HUDEP-2 (cell line): ENCODE measurements around the gene FLNB.
A peak's percentile ranks its signal among the peaks of the same experiment; 100 is the strongest.
"Not testable (repeated sequence)": the region's sequence is repeated elsewhere in the genome, so short reads cannot be mapped to it uniquely, and the experiment has no call there.

Experiments used
- DNase-seq, 76 experiments: peaks; one replicate each; lab custom pipeline; 2025; ENCODE audit not compliant: unreplicated experiment in 76 of 76; lab: John Stamatoyannopoulos, UW

FLNB gene

DNA sequence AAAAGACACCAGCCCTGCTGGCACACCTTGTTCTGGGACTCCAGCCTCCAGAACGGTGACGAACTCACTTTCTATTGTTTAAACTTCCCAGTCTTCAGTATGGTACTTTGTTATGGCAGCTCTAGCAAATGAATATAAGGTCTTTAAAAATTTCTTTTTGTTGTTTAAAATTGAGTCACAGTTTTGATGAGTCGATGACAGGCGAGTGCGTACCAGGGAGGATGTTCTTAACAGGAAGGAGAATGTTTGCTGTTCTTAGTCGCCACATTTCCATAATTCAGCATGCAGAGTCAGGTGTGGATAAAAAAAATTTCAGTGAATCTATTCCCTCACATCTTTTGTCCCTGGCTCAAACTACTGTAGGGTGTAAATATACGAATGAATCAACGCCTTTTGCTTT is 190.1 kb downstream of the FLNB start:
- no peak for DNase-seq

DNA sequence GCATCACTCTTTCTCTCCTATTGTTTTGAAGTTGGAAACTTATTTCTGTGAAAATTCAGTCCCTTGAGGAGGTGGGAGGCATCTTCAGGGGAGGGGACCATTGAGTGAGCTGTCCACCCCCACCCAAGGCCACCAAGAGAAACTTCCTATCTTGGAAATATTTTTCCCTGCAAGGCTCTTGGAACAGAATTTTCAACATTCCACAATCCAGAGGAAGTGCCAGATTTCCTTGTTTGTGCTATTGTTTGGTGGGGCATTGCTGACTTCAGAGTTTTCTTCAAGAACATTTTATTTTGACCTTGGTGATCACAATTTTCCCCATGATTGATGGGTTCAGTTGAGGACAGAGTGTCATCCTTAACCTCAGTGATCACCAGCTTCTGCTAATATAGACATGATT is 190.6 kb downstream of the FLNB start:
- no peak for DNase-seq

DNA sequence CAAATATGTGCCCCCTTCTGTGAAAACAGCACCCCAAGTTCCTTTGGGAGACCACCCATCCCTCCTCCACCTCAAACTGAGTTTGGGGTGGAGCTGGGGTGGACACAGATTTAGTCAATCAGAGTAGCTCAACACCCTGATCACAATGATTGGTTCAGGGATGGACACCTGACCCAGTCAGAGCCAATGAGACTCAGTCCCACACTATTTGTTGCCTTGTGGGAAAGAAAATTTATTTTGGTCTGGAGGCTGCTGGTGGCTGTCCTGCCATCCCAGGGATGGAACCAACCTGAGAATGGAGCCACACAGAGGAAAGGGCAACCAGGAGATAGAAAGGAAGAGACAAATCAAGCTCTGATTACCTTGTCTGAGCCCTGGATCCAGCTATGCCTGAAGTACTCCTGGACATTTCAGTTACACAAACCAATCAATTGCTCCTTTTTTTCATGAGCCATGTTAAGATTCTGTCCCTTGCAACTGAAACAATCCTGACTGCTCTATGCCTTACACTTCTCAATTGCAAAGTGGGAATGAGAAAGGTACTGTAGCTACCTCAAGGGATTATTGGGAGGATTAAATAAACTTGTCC is 192.0 kb downstream of the FLNB start:
- DNase-seq, result no peak

DNA sequence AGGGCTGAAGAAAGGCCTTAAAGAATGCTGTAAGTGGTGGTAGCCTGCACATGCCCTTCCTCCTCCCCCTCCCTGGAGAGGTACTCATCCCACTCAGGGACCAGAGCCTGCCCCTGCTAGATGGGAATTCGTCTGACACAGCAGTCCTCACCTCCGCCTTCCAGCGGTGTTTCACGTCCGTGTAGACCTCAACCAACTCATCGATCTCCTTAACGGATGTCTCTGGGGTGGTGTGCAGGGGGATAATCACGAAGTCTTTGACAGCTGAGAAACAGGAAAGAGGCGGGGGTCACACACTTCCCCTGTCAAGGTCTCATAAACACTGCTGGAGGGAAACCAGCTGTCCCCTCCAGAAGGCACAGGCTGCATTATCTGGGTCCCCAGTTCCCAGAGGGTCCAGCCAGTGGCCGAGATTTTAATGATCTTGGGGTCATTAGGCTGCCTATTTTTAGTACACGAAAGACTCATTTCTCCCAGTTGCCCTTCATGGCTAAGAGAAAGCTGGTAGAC is 192.7 kb downstream of the FLNB start:
- no peak for DNase-seq

DNA sequence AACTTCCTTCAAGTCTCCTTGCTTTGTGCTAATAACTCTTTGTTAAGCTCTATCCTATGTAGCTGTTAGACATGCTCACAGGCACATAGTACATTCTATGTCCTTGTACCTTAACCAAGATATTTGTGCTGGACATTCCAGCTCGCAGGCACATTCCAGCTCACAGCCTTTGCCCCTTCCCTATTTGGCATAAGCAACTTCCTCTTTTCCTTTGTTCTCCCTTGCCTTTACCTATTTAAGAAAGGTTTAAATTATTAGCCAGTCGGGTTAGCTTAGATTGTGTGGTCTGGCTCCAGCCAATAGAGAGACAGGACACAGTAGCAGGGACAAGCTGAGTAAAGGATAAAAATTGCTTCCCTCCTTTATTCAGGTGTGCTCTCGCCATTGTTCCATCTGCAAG is 193.2 kb downstream of the FLNB start:
- not testable (repeated sequence) for DNase-seq

DNA sequence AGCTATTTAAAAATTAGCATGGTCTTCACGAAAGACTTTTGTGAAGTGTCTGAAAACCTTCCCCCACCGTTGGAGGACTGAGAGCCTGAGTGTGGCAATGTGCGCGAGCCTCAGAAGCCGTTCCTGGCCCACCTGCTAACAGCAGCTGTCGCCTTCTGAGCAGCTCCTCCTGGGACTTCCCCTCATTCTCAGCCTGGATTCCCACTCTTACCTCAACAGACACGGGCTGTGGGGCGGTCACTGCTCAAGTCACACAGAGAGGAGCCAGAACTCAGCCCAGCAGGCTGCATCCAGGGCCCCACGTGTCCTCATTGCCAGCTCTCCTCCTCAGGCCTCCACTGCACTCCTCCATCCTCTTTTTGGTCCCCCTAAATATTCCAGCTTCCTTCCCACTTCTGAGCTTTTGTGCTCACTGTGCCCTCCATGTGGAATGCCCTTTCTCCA is 194.7 kb downstream of the FLNB start:
- no peak for DNase-seq

DNA sequence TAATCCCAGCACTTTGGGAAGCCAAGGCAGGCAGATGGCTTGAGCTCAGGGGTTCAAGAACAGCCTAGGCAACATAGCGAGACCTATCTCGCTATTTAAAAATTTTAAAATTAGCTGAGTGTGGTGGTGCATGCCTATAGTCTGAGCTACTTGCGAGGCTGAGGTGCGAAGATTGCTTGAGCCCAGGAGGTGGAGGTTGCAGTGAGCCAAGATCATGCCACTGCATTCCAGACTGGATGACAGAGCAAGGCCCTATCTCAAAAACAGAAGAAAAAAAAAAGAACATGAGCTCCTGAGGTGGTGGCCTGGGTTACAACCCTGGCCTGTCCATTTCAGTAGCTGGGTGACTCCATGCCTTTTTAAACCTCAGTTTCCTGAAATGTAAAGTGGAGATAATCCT is 195.3 kb downstream of the FLNB start:
- DNase-seq, result no peak

DNA sequence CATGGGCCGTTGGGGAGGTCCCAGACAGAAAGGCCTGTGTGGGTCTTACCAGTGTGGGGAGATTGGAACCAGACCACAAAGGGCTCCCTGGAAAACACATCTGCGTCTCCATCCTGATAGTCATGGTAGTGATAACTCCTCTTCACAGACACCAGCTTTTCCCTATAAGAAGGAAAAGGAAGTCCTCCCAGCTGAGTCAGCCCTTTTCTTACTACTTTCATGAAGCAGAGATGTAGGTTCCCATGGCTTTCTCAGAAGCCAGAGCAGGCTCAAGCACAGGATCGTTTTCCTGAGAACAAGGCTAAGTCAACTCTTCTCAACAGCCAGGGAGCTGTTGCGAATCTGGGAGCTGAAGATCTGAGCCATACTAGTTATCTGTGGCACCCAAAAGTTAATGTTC is 196.5 kb downstream of the FLNB start:
- no peak for DNase-seq

DNA sequence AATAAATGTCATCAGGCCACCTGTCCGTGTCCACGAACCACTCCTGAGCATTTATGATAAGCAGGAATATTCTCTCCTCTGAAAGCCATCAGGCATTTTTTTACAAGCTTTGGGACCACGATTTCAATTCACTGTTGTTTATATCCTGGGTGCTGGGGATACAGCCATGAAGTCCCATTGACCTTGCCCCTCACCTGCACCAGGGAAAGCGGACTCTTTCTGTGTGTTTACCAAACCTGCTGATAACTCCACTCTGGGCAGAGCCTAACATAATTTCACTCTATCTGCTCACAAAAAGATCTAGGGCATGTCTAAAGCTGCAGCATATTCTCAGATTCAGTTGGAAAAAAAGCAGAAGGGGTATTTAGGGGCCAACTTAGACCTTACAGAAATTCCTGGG is 197.8 kb downstream of the FLNB start:
- DNase-seq, result no peak

DNA sequence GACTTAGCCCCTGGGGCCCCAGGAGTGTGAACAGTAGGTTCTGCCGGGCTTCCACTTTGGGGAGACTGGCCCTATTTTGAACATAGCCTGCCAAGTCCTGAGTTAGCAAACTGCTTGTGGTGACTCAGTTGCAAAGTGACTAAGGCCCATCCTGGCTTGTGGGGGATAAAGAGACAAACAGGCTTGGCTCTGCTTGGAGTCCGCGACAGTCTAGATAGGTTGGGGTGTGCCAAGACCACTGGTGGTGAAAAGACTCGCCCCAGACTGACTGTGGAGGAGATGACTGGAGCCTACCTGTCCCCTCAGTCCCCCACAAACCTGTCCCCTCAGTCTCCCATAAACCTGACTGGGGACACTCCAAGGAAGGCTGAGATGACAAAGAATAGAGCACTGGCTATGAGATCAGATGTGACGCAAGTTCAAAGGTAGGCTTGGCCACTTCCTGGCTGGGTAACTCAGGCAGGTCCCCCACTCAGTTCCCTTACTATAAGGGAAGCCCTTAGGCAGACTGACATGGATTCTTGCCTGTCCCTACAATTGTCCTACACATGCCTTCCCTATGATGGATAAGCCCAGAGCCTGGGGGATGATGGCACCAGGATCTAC is 198.3 kb downstream of the FLNB start:
- no peak for DNase-seq

DNA sequence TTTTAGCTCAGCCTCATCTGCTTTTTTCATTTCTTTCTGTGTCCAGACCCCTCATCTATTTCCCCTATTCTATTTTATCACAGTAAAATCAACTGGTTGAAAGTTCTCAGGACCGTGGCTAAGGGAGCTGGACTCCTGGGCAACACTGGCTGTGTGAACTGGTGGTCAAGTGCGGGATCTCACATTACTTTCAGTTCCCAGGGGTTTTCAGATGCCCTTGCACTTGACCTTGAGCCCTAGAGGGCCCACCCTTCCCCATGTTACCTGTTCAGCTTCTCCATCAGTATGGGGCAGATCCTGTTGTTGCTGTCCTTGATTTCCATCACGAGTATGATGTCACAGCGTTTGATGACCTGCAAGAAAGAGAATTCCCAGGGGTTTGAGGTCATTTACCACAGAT is 199.7 kb downstream of the FLNB start:
- no peak for DNase-seq

DNA sequence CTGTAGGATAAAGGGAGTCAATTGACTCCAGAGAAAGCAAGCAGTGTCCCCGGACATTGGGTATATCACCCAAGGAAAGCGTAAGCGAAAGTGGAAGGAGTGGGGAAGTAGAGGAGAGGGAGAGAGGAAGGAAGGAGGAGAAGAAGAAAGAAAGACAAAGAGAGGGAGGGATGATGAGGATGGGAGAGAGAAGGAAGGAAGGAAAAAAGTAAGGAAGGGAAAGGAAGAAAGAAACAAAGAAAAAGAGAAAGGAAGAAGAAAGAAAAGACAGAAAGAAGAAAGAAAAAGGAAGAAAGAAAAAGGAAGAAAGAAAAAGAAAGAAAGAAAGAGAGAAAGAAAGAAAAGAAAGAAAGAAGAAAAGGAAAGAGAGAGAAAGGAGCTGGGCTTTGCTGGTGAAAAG is 201.7 kb downstream of the FLNB start:
- DNase-seq, result no peak

DNA sequence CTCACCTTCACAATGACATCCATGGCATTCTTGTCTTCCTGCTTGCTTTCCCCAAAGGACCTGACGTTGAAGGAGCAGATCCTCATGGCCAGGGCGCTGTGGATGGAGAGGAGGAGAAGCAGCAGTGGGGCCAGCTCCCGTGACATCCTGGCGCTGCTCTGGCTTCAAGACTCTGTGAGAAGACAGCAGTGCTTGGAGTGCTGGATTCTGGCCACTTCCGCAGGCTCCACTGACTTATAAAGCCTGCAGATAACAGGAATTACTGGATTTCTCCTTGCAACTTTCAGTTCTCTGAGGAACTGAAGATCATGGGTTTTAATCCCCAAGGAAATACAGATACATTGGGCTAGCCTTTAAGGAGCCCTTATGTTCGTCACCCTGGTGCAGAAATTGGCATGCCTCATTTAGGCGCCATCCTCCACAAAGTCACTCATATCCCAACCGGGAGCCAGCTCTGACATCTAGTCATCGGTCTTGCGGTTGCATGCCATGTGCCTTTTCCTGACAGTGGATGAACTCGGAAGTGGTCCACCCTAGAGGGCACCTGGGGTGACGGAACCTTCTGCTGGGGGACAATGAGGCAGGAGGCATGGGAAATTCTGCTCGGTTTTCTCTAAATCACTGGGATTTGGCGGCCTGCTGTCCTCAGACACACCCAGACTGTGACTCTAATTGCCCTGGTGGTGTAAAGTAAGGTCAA is 202.7 kb downstream of the FLNB start, which contains the start of gene DNASE1L3:
Gene DNASE1L3, minus strand, starts transcription at position 212 of the 700 bp plus-strand sequence. Its CDS starts 66 bp downstream, at position 146.
- no peak for DNase-seq

DNA sequence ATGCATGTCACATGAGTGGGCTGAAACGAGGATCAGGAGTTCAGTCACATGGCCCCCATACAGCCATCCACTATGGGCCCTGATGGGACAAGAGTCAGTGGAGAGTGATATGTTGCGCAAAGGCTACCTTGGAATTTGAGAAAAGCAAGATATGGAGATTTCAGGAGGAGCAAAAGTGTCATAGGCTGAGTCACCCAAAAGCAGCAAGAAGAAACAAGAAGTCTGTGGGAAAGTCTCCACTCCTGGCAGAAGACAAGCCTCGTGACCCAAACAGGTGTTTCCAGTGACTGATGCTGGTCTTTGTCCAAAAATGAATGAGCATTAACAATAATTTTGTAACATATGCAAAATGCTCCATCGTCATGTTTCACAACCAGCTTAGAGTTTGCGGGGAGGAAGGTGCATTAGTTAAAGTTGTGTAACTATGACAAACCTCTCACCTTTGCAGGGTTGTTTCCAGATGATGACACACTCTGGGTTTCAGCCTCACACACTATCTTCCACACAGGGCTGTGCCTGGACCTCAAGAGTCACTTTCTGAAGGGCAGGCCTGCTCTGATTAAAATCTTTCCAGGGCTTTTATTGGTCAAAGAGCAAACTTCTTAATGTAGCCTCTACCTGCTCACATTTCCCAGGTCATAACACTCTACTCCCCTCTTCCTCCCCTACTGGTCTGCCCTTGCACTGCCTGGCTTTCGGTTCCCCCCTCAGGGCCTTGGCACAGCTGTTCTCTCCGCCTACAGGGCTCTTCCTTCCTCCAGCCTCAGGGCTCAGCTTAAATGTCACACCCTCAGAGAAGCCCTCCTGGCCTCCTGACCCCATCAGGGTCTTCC is 206.5 kb downstream of the FLNB start:
- no peak for DNase-seq

DNA sequence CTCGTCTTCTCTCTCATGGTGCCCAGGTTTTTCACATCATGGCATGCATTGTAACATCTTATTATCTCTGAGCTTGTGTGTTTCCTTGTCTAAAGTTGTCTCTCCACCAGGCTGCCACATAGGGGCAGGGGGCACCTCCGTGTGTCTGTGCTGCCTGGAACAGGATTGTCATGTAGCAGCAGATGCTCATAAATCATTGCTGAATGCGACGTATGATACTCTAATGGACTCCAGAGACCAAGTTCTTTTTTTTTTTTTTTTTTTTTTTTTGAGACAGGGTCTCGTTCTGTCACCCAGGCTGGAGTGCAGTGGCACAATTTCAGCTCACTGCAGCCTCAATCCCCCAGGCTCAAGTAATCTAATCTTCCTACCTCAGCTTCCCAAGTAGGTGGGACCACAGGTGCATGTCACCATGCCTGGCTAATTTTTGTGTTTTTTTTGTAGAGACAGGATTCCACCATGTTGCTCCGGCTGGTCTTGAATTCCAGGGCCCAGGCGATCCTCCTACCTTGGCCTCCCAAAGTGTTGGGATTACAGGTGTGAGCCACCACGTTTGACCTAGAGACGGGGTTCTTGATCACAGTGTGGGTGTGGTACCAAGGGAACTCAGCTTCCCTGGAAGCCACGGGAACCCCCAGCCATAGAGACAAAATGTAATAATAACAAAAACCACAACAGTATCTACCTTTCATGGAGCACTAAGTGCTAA is 207.2 kb downstream of the FLNB start:
- no peak for DNase-seq

DNA sequence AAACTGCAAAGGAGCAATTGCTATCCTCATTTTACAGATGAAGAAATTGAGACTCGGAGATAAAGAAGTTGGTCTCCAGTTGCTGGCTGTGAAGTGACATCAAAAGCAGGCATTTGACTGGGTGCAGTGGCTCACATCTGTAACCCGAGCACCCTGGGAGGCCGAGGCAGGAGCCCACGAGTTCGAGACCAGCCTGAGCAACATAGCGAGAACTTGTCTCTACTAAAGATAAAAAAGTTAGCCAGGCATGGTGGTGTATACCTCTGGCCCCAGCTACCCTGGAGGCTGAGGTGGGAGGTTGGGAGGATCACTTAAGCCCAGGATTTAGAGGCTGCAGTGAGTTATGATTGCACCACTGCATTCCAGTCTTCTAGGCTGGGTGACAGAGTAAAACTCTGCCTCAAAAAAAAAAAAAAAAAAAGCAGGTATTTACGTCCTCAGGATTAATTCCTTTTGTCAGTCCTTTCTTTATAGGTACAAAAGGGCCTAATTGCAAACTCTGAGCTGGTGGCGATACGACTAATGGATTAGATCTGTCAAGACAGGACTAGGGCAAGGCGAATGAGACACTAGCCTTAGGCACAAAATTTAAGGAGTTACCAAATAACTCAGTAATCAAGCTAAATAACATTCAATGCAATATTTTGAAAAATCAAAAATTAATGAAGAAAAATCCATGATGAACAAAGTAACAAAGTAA is 208.4 kb downstream of the FLNB start:
- DNase-seq, result no peak

DNA sequence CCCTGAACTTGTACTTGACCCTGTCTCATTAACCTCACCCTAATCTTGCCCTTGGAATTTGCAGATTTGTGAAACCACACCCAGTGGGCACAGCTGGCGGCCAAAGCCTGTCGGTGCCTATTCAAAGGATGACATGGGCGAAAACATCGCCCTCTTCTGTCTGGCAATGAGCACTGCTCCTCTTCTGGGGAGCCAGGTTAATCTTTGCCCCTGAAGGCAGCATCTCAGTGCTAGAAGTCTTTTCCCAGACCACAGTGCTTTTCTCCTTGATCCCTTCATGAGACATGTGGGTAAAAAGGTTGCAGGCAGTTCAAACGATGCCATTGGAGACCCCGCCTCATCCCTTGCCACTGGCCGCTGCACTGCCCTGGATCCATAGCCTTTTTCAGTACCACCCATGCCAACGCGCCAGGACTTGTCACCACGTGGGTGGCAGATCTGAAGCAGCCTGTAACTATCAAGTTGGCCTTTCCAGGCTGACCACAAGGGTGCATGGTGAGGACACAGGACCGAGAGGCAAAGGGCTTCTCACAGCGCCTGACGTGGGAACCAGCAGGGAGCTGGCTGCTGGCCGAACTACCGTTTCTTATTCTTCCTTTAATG is 209.1 kb downstream of the FLNB start:
- peak in 73 of 76 experiments; percentile 1 to 76 (median 44) for DNase-seq

DNA sequence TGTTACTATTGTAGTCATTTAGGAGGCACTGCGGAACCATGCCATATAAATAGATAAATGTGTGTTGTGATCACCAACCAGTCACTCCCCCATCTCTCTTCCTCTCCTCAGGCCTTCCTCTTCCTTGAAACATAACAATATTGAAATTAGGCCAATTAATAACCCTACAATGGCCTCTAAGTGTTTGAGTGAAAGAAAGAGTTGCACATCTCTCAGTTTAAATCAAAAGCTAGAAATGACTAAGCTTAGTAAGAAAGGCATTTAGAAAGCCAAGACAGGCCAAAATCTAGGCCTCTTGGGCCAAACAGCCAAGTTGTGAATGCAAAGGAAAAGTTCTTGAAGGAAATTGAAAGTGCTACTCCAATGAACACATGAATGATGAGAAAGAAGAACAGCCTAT is 210.7 kb downstream of the FLNB start:
- no peak for DNase-seq
